Astrocyte (in vitro differentiated cells and primary cell): ENCODE results near the gene STK11IP. TPM values are rescaled to one million over a fixed set of nuclear protein-coding genes. Genes with fewer than 3 reads are reported as not detected.
A peak's percentile ranks its signal among the peaks of the same experiment; 100 is the strongest.

ENCODE experiments used
- DNase-seq: peaks from one replicate; pipeline ENCODE4 v3.0.0-alpha.2; 2010; ENCODE audit warnings: low read depth
- FAIRE-seq: peaks from 2 replicates; lab custom pipeline; 2011; peaks lifted over from hg19 to GRCh38; lab: Jason Lieb, UNC
- H2AFZ ChIP-seq: 2 replicates; pipeline ENCODE4 v1.6.0; 2012; ENCODE audit warnings: low read depth, low read length, inconsistent platforms
- H3K27ac ChIP-seq: 2 replicates; pipeline ENCODE4 v1.5.1; 2011; ENCODE audit warnings: low read depth, low read length, inconsistent platforms
- H3K27me3 ChIP-seq: 2 replicates; pipeline ENCODE4 v1.6.0; 2011; ENCODE audit warnings: low read length, inconsistent platforms; ENCODE audit not compliant: insufficient read depth
- H3K36me3 ChIP-seq: 2 replicates; pipeline ENCODE4 v1.5.1; 2011; ENCODE audit warnings: low read length, inconsistent platforms; ENCODE audit not compliant: insufficient read depth
- H3K4me1 ChIP-seq: 2 replicates; pipeline ENCODE4 v1.5.1; 2011; ENCODE audit warnings: low read length, inconsistent platforms; ENCODE audit not compliant: insufficient read depth
- H3K4me2 ChIP-seq: 2 replicates; pipeline ENCODE4 v1.6.0; 2012; ENCODE audit warnings: low read length, inconsistent platforms
- H3K4me3 ChIP-seq: 2 replicates; pipeline ENCODE4 v1.5.1; 2011; ENCODE audit warnings: low read depth, mild to moderate bottlenecking, low read length, inconsistent platforms; ENCODE audit not compliant: insufficient read depth
- H3K79me2 ChIP-seq: 2 replicates; pipeline ENCODE4 v1.6.0; 2012; ENCODE audit warnings: mild to moderate bottlenecking, low read length, inconsistent platforms; ENCODE audit not compliant: insufficient read depth
- H3K9ac ChIP-seq: 2 replicates; pipeline ENCODE4 v1.6.0; 2012; ENCODE audit warnings: mild to moderate bottlenecking, low read length, inconsistent platforms
- H3K9me3 ChIP-seq: 2 replicates; pipeline ENCODE4 v1.5.1; 2012; ENCODE audit warnings: low read depth, mild to moderate bottlenecking, low read length, inconsistent platforms; ENCODE audit not compliant: insufficient read depth
- H4K20me1 ChIP-seq: 2 replicates; pipeline ENCODE4 v1.6.0; 2012; ENCODE audit warnings: low read length, inconsistent platforms; ENCODE audit not compliant: insufficient read depth
- H3K27ac Mint-ChIP-seq: one replicate; pipeline ENCODE4 v1.8.0; 2021; ENCODE audit warnings: mild to moderate bottlenecking, mixed read lengths; ENCODE audit not compliant: unreplicated experiment
- H3K27me3 Mint-ChIP-seq: one replicate; pipeline ENCODE4 v1.8.0; 2021; ENCODE audit warnings: low read depth, mixed read lengths; ENCODE audit not compliant: unreplicated experiment
- H3K36me3 Mint-ChIP-seq: one replicate; pipeline ENCODE4 v1.8.0; 2021; ENCODE audit warnings: low read depth, mixed read lengths; ENCODE audit not compliant: unreplicated experiment
- H3K4me1 Mint-ChIP-seq: one replicate; pipeline ENCODE4 v1.8.0; 2021; ENCODE audit warnings: low read depth, mixed read lengths; ENCODE audit not compliant: unreplicated experiment
- H3K4me3 Mint-ChIP-seq: one replicate; pipeline ENCODE4 v1.8.0; 2021; ENCODE audit warnings: mild to moderate bottlenecking, moderate library complexity, mixed read lengths; ENCODE audit not compliant: unreplicated experiment
- H3K9me3 Mint-ChIP-seq: one replicate; pipeline ENCODE4 v1.8.0; 2021; ENCODE audit warnings: mild to moderate bottlenecking, mixed read lengths; ENCODE audit not compliant: unreplicated experiment
- EZH2 ChIP-seq: IDR thresholded peaks from 2 replicates; pipeline ENCODE4 v1.6.1; 2012; ENCODE audit warnings: mild to moderate bottlenecking, low read length, inconsistent platforms; ENCODE audit not compliant: insufficient read depth
- total RNA-seq: library from RNA; stranded (reverse); gene quantifications from 2 replicates; pipeline ENCODE4 v1.2.1, GENCODE V29; 2021
- TF ChIP-seq, protein P1 (sequence below): IDR thresholded peaks from 2 replicates; pipeline ENCODE4 v1.5.1; 2011; ENCODE audit warnings: low read depth, mild to moderate bottlenecking, inconsistent platforms, low read length, moderate library complexity; ENCODE audit not compliant: insufficient read depth

The STK11IP gene
- total RNA-seq, 1 donor from 2014 or later = 24.9 TPM

DNA sequence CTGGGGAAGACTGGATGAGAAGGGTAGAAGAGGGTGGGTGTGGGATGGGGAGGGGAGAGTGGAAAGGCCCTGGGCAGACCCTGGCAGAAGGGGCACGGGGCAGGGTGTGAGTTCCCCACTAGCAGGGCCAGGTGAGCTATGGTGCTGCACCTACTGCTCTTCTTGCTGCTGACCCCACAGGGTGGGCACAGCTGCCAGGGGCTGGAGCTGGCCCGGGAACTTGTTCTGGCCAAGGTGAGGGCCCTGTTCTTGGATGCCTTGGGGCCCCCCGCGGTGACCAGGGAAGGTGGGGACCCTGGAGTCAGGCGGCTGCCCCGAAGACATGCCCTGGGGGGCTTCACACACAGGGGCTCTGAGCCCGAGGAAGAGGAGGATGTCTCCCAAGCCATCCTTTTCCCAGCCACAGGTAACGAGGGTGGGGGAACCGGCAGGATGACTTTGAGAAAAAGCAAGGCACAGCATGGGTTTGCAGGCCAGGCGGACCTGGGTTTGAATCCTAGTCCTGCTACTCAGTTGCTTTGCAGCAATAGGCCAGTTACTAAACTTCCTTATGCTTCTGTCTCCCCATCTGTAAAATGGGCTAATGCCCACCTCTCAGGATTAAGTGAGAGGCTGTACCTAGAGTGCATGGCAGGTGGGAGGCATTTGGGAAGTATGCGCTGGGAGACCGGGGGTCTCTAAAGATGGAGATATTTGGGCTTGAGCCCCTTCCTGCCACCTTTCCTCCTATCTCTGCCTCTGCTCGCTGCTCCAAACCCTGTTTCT, 25.2 kb upstream of the STK11IP start, which contains the start of gene INHA:
Gene INHA, plus strand, starts transcription at position 74 of the 765 bp plus-strand sequence. Its CDS starts 65 bp downstream, at position 139.
- peak within 1 kb of the TSS; percentile 59 for H3K27ac Mint-ChIP-seq

DNA sequence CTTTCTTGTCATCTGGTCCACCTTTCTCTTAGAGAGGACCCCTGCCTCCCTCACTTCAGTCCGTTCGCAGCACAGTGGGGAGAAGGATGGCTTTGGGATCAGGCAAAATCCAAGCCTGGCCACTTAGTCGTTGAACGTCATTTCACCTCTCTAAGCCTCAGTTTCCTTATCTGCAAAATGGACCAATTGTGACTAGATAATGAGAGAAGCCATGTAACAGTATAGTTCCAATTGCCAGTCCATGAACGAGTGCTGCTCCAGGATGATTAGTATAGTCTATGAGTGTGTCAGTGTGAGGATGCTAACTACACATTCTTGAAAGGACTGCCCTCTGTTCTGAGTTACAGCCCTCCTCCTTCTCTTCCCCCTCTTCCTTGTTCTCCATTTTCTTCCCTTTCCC, 24.5 kb upstream of the STK11IP start:
- TF ChIP-seq, protein P1, sequence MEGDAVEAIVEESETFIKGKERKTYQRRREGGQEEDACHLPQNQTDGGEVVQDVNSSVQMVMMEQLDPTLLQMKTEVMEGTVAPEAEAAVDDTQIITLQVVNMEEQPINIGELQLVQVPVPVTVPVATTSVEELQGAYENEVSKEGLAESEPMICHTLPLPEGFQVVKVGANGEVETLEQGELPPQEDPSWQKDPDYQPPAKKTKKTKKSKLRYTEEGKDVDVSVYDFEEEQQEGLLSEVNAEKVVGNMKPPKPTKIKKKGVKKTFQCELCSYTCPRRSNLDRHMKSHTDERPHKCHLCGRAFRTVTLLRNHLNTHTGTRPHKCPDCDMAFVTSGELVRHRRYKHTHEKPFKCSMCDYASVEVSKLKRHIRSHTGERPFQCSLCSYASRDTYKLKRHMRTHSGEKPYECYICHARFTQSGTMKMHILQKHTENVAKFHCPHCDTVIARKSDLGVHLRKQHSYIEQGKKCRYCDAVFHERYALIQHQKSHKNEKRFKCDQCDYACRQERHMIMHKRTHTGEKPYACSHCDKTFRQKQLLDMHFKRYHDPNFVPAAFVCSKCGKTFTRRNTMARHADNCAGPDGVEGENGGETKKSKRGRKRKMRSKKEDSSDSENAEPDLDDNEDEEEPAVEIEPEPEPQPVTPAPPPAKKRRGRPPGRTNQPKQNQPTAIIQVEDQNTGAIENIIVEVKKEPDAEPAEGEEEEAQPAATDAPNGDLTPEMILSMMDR = no peak
- TF ChIP-seq EZH2 = no peak
- Mint-ChIP-seq H3K27me3 (no peaks in the 10 kb centered on the region), H3K4me3 (peak overlapping the region; percentile 6), H3K27ac (no peak overlapping the region), H3K36me3 (peaks cover 5% of the 10 kb centered on the region), H3K4me1 (peaks cover 14% of the 10 kb centered on the region), H3K9me3 (no peaks in the 10 kb centered on the region)
- Histone ChIP-seq H3K4me1 (peaks cover 23% of the 10 kb centered on the region), H3K27me3 (peaks cover 8% of the 10 kb centered on the region), H3K27ac (no peak overlapping the region), H3K79me2 (peaks cover 10% of the 10 kb centered on the region), H2AFZ (no peak overlapping the region), H3K9ac (no peak overlapping the region), H3K9me3 (no peaks in the 10 kb centered on the region), H4K20me1 (peaks cover 13% of the 10 kb centered on the region), H3K36me3 (peaks cover 8% of the 10 kb centered on the region), H3K4me3 (no peak overlapping the region), H3K4me2 (no peak overlapping the region)
- no peak for DNase-seq
- FAIRE-seq = no peak

More for the DNA sequence above, 25.2 kb upstream of the STK11IP start, which contains the start of gene INHA:
- TF ChIP-seq, protein P1 = no peak
- no peak for TF ChIP-seq EZH2
- DNase-seq (no peak), FAIRE-seq (no peak)
- H2AFZ ChIP-seq = peak within 1 kb of the TSS; percentile 61
- peaks cover 8% of the 10 kb centered on the region for H3K36me3 ChIP-seq
- H3K9ac ChIP-seq = peak within 1 kb of the TSS; percentile 82
- H3K27ac ChIP-seq = peak within 1 kb of the TSS; percentile 19
- Mint-ChIP-seq H3K27me3 (no peaks in the 10 kb centered on the region), H3K4me3 (peak within 1 kb of the TSS; percentile 79), H3K9me3 (no peaks in the 10 kb centered on the region), H3K4me1 (peaks cover 11% of the 10 kb centered on the region), H3K36me3 (peaks cover 8% of the 10 kb centered on the region)
- peaks cover 15% of the 10 kb centered on the region for H4K20me1 ChIP-seq
- H3K4me3 ChIP-seq = peak within 1 kb of the TSS; percentile 52
- H3K9me3 ChIP-seq = no peaks in the 10 kb centered on the region
- H3K4me1 ChIP-seq = peaks cover 23% of the 10 kb centered on the region
- H3K79me2 ChIP-seq = peaks cover 10% of the 10 kb centered on the region
- H3K27me3 ChIP-seq = peaks cover 8% of the 10 kb centered on the region
- peak within 1 kb of the TSS; percentile 89 for H3K4me2 ChIP-seq
